ENCODE measurements around the gene NPW.

DNA sequence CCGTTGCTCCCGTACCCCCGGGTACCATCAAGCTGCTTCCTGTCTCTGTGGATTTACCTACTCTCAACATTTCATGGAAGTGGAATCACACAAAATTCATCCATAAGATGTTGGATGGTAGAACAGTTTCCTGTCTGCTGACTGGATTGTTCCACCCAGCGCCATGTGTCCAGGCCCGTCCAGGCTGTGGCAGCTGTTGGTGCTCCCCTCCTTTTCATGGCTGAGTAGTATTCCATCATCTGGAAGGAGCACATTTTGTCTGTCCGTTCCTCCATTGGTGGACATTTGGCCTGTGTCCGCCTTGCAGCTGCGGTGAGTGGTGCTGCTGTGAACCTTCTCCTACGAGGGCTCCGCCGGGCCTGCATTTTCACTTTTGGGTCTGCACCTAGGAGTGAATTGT, 46.6 kb downstream of the NPW start:
- TF ChIP-seq EP300 (IDR thresholded peaks at IDR 0.05; ENCODE audit: borderline replicate concordance): no peak
- no peak for TF ChIP-seq FOXM1 (IDR thresholded peaks at IDR 0.05; ENCODE audit: borderline replicate concordance, low read depth)
- no peak for TF ChIP-seq TEAD4 (IDR thresholded peaks at IDR 0.05)
- TF ChIP-seq EGR1 (IDR thresholded peaks at IDR 0.05): no peak
- no peak for TF ChIP-seq ZBTB7A (IDR thresholded peaks at IDR 0.05; ENCODE audit: low read depth)
- TF ChIP-seq, protein P1, sequence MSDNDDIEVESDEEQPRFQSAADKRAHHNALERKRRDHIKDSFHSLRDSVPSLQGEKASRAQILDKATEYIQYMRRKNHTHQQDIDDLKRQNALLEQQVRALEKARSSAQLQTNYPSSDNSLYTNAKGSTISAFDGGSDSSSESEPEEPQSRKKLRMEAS (IDR thresholded peaks at IDR 0.05): no peak
- TF ChIP-seq TAF1 (IDR thresholded peaks at IDR 0.05; ENCODE audit: low read depth): no peak
- no peak for TF ChIP-seq YY1 (IDR thresholded peaks at IDR 0.05; ENCODE audit: low read depth)
- TF ChIP-seq, protein P2, sequence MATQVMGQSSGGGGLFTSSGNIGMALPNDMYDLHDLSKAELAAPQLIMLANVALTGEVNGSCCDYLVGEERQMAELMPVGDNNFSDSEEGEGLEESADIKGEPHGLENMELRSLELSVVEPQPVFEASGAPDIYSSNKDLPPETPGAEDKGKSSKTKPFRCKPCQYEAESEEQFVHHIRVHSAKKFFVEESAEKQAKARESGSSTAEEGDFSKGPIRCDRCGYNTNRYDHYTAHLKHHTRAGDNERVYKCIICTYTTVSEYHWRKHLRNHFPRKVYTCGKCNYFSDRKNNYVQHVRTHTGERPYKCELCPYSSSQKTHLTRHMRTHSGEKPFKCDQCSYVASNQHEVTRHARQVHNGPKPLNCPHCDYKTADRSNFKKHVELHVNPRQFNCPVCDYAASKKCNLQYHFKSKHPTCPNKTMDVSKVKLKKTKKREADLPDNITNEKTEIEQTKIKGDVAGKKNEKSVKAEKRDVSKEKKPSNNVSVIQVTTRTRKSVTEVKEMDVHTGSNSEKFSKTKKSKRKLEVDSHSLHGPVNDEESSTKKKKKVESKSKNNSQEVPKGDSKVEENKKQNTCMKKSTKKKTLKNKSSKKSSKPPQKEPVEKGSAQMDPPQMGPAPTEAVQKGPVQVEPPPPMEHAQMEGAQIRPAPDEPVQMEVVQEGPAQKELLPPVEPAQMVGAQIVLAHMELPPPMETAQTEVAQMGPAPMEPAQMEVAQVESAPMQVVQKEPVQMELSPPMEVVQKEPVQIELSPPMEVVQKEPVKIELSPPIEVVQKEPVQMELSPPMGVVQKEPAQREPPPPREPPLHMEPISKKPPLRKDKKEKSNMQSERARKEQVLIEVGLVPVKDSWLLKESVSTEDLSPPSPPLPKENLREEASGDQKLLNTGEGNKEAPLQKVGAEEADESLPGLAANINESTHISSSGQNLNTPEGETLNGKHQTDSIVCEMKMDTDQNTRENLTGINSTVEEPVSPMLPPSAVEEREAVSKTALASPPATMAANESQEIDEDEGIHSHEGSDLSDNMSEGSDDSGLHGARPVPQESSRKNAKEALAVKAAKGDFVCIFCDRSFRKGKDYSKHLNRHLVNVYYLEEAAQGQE (IDR thresholded peaks at IDR 0.05; ENCODE audit: low read depth): no peak
- TF ChIP-seq RAD21 (IDR thresholded peaks at IDR 0.05; ENCODE audit: low read depth): no peak
- no peak for TF ChIP-seq TCF12 (IDR thresholded peaks at IDR 0.05; ENCODE audit: low read depth)
